GM13977 (cell line): ENCODE measurements around the gene NEURL4.

Experiments used
- DNase-seq: peaks from one replicate; pipeline ENCODE4 v3.0.0; 2012; ENCODE audit warnings: low spot score
- in situ Hi-C: fragments of 300-500 bp; cut with MboI; formaldehyde crosslinking; loops from one replicate; pipeline ENCODE4 v1.12.0; 2022; ENCODE audit warnings: low sequenced_read_pairs, low pct_unique_long_range_greater_than_20kb, mixed read lengths, inconsistent platforms; ENCODE audit not compliant: unreplicated experiment
- TF ChIP-seq, protein P1 (sequence below): IDR thresholded peaks from 2 replicates; pipeline ENCODE4 v1.5.1; 2012; ENCODE audit warnings: mild to moderate bottlenecking, control low read depth; ENCODE audit not compliant: insufficient read depth; ENCODE audit errors: extremely low read depth, missing control alignments

The NEURL4 gene

DNA sequence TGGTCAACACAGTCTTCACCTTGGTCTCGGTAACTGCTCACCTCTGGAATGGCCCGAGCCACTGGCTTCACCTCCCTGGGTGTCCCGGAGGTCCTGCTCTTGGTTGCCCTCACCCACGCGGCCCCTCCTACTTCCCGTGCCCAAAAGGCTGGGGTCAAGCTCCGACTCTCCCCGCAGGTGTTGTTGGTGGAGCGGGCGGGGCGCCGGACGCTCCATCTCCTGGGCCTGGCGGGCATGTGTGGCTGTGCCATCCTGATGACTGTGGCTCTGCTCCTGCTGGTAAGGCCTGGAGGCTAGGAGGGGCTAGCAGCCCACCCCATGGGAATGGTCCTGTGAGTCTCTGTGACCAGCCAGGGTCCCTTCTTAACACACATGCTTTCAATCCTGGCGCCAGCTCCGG is 44.2 kb downstream of the NEURL4 start:
- no peak for DNase-seq
- in situ Hi-C loops, result no loop called here
- TF ChIP-seq, protein P1, sequence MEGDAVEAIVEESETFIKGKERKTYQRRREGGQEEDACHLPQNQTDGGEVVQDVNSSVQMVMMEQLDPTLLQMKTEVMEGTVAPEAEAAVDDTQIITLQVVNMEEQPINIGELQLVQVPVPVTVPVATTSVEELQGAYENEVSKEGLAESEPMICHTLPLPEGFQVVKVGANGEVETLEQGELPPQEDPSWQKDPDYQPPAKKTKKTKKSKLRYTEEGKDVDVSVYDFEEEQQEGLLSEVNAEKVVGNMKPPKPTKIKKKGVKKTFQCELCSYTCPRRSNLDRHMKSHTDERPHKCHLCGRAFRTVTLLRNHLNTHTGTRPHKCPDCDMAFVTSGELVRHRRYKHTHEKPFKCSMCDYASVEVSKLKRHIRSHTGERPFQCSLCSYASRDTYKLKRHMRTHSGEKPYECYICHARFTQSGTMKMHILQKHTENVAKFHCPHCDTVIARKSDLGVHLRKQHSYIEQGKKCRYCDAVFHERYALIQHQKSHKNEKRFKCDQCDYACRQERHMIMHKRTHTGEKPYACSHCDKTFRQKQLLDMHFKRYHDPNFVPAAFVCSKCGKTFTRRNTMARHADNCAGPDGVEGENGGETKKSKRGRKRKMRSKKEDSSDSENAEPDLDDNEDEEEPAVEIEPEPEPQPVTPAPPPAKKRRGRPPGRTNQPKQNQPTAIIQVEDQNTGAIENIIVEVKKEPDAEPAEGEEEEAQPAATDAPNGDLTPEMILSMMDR, result no peak

DNA sequence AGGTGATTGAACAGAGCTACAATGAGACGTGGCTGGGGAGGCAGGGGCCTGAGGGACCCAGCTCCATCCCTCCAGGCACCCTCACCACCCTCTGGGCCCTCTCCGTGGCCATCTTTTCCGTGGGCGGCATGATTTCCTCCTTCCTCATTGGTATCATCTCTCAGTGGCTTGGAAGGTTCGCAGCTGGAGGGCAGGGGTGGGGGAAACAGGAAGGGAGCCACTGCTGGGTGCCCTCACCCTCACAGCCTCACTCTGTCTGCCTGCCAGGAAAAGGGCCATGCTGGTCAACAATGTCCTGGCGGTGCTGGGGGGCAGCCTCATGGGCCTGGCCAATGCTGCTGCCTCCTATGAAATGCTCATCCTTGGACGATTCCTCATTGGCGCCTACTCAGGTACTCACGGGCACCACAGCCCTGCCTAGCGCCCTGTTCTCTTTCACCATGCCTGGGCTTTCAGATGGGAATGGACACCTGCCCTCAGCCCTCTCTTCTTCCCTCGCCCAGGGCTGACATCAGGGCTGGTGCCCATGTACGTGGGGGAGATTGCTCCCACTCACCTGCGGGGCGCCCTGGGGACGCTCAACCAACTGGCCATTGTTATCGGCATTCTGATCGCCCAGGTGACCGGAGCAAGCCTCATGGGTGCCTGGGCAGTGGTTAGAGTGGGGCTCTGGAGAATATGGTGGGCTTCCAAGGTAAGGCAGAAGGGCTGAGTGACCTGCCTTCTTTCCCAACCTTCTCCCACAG is 45.5 kb downstream of the NEURL4 start:
- in situ Hi-C loops, result no loop called here
- DNase-seq, result peak; percentile 14
- TF ChIP-seq, protein P1, result no peak

DNA sequence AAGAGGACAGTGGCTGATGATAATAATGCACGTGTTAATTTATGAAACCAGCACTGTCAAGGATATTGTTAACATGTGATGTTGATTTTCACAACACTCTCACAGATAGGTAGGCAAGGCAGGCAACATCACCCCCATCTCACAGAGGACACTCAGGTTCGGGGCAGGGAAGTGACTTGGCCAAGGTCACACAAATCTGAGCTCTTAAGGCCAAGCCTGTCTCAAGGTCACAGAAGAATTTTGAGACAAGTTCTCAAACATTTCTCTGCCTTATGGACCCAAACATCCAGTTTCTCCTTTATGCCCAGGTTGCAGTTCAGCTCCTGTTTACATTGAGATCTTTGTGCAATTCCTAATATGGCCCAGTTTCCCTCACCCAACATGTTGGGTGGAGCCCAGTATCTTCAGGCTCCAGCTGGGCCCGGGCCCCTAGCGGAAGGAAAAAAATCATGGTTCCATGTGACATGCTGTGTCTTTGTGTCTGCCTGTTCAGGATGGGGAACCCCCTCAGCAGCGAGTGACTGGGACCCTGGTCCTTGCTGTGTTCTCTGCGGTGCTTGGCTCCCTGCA is 46.3 kb downstream of the NEURL4 start:
- TF ChIP-seq, protein P1, result no peak
- in situ Hi-C loops, result no loop called here
- DNase-seq, result peak; percentile 50

- DNase-seq, result peak; percentile 31
- TF ChIP-seq, protein P1, result no peak
- in situ Hi-C loops, result no loop called here
These were observed 47.0 kb downstream of the NEURL4 start for GRCh38 chr17:7281953-7282751.

- peak; percentile 97 for DNase-seq
- TF ChIP-seq, protein P1, result no peak
- in situ Hi-C loops, result no loop called here
These were observed 47.8 kb downstream of the NEURL4 start, which contains the start of gene SLC2A4 for GRCh38 chr17:7281074-7281952. Gene SLC2A4 (plus strand): TSS chr17:7281718. CDS start chr17:7281935, 217 bp downstream.
